Measurements from ENCODE around the gene NCAM2.

The NCAM2 gene

GRCh38 chr21:21231913-21232312, 233.7 kb downstream of the NCAM2 start:
- no peak for DNase-seq

GRCh38 chr21:21232320-21232719, 234.1 kb downstream of the NCAM2 start:
- DNase-seq, result peak; percentile 68

- no peak for DNase-seq
These were observed 234.8 kb downstream of the NCAM2 start for GRCh38 chr21:21233051-21233450.

GRCh38 chr21:21236996-21237395, 238.8 kb downstream of the NCAM2 start:
- DNase-seq, result no peak

GRCh38 chr21:21238629-21239400, 240.6 kb downstream of the NCAM2 start:
- DNase-seq, result no peak

- no peak for DNase-seq
These were observed 243.2 kb downstream of the NCAM2 start for GRCh38 chr21:21241391-21241790.

GRCh38 chr21:21246007-21246406, 247.8 kb downstream of the NCAM2 start:
- DNase-seq, result no peak

GRCh38 chr21:21247424-21247823, 249.2 kb downstream of the NCAM2 start:
- no peak for DNase-seq

- no peak for DNase-seq
These were observed 263.8 kb downstream of the NCAM2 start for GRCh38 chr21:21262048-21262447.

- DNase-seq, result no peak
These were observed 269.9 kb downstream of the NCAM2 start for GRCh38 chr21:21268061-21268471.

- no peak for DNase-seq
These were observed 270.7 kb downstream of the NCAM2 start for GRCh38 chr21:21268885-21269284.

- DNase-seq, result no peak
These were observed 281.1 kb downstream of the NCAM2 start for GRCh38 chr21:21279193-21279901.

- no peak for DNase-seq
These were observed 285.6 kb downstream of the NCAM2 start for GRCh38 chr21:21283810-21284209.

GRCh38 chr21:21286170-21286798, 288.1 kb downstream of the NCAM2 start:
- no peak for DNase-seq

- DNase-seq, result no peak
These were observed 292.5 kb downstream of the NCAM2 start for GRCh38 chr21:21290751-21291150.

GRCh38 chr21:21291883-21292569, 293.8 kb downstream of the NCAM2 start:
- no peak for DNase-seq

- DNase-seq, result no peak
These were observed 297.1 kb downstream of the NCAM2 start for GRCh38 chr21:21295303-21295702.

GRCh38 chr21:21297211-21297610, 299.0 kb downstream of the NCAM2 start:
- no peak for DNase-seq

- no peak for DNase-seq
These were observed 302.8 kb downstream of the NCAM2 start for GRCh38 chr21:21301013-21301412.

- DNase-seq, result no peak
These were observed 311.3 kb downstream of the NCAM2 start for GRCh38 chr21:21309510-21309909.

GRCh38 chr21:21324297-21324696, 326.1 kb downstream of the NCAM2 start:
- DNase-seq, result no peak

- DNase-seq, result no peak
These were observed 334.3 kb downstream of the NCAM2 start for GRCh38 chr21:21332492-21332891.

GRCh38 chr21:21341041-21341440, 342.8 kb downstream of the NCAM2 start:
- DNase-seq, result no peak
